HG02885 (cell line): Measurements from ENCODE around the gene TCEA3.

Source experiments
- ATAC-seq: cut with Tn5 transposase; IDR thresholded peaks from one replicate; pipeline ENCODE4 v1.9.1; 2021; ENCODE audit warnings: mild to moderate bottlenecking; ENCODE audit not compliant: unreplicated experiment, poor library complexity

TCEA3 gene

DNA sequence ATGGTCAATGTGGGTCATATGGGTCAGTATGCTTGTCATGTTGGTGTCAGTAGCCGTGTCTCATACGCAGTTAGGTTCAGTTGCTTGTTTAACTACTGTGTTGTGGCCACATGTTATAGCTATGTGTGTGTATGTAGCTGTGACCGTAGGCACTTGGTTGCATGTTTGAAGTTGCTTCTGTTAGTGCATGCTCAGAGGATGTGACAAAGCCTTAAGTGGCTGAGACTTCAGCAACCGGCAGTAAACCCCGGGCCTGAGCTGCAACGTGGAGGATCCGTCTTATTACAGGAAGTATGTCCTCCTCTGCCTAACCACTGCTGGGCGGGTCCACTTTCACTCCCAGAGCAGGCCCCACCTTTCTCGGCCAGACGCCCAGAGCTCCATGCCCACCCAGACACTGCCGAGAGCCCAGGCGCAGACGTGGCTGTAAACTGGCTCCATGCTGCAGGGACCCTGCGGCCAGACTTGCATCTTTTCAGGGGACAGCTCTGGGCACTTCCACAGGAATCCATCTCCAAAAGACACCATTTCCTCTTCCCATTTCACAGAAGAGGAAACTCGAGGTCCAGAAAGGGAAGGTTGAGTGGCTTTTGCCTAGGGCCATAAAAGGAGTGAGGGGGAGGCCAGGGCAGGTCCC, 2.2 kb downstream of the TCEA3 start:
- ATAC-seq: no peak

DNA sequence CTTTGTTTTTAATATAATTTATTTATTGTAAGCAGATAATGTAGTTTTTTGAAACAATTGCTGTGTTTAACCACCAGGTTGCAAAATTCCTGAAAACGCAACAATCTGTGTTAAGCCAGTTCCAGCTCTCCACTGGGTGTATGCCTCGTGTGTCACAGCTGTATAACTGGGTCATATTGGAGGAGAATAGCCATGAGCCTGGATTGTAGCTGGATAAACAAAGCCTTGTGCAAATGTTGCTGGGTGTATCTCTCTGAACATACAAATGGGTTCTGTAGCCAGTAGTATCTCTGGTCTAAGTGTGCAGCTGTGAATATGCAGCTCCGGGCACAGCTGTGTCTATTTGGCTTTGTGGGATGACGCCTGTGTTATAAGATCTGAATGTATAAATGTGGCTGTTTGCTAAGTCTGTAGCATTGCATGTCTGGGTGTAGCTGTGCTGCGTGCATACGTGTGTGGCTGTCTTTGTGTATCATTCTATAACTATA, 2.8 kb downstream of the TCEA3 start:
- no peak for ATAC-seq

DNA sequence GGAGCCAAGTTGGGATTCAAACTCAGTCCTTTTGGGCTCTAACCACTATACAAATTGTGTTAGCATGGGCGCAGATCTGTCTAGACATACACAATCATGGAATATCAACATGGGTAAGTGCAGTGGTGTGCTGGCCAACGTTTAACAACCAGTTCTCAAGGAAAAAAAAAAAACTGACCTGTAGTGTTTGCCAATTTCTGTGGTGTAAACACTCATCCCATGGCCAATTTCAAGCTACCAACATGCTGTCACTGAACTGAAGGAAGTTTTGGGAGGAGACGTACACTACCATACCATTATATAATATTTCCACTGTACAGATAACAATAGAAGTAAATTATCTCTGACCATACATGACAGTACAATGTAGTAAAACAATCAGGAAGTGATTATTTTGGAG, 3.2 kb downstream of the TCEA3 start:
- no peak for ATAC-seq

DNA sequence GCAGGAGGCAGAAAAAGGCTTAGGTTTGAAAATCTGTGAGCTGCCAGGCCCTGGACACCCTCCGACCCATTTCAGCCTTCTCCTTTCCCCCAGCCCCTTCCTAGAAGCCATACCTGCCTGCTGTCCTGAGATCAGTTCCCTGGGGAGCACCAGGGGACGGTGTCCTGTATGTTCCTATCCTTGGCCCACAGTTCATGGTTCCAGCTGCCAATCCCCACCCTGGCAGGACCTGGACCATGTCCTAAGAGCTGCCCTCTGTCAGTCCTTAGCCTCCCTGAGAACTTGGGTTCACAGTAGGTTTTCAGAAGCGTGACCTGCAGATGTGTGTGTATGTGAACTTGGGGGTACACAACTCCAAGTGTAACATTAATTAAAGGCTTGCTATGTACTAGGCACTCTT, 3.8 kb downstream of the TCEA3 start:
- no peak for ATAC-seq

DNA sequence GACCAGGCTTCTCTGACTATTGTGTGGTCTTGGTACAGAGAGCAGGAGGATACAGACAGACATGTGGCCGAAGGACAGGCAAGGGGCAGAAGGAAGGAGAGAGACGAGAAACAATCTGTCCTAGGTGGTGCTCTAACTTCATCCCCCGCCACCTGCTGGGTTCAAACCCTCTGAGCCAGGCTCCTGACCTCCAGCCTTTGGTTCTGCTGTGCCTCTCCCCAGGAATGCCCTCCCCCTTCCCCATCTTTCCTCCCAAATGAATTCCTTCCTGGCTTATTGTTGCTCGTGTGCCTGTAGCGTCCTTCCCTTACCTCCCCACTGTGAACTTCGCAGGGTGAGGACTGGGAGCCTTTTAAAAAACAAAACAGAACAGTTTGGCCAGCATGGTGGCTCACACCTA, 5.4 kb downstream of the TCEA3 start:
- ATAC-seq: no peak

DNA sequence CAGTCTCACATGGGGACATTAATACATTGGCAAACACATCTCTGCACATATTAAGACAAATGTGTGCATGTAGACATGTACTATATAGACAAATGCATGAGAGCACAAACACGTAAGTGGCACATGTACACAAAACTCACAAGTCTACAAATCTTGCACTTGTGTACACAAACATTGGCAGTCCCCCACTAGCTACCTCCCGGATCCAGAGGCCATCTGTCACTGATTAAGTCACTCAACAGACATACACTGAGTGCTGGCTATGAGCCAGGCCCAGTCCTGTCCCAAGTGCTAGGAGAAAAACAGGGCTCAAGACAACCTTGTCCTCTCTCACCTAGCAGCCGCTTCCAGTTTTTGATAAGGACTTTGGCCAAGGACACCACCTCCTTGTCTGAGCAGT, 7.0 kb downstream of the TCEA3 start:
- ATAC-seq: no peak

DNA sequence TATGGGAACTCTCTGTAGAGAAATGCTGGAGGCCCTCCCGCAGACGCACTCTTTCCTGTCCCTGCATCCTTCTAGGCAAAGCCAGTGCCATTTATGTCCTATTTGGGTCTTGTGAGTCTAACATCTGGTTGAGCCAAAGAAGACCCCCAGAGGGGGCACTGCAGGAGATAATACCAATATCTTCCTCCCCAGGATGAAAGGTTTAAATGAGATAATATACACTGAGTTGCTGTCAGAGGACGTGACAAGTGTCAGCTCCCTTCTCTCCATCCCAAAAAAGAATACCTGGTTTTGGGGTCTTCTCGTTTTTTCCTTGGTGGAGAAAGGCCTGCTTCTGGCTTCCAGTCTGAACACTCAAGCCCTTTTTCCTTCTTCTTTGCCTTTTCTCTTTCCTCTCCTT, 7.6 kb downstream of the TCEA3 start:
- no peak for ATAC-seq

DNA sequence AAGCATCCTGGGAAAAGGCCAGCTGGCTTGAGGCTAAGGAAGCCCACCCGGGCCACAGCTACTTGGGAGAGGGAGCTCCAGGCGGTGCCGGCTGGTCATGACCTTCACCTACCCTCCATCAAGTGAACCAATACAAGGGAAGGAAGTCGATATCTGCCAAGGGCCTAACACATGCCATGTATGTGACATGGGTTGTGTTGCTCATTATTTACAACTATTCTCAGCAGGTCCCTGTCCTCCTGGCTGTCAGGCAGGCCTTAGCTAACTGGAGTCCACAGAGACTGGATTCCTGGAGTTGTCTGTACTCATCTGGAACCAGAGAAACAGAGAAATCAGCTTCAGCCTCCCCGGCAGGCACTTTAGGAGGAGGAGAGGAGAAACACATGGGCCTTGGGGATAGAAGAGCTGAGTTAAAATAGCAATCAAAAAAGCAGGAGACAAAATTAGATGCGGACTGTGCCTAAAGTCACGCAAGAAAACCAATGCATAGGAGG, 15.7 kb downstream of the TCEA3 start:
- ATAC-seq: no peak

DNA sequence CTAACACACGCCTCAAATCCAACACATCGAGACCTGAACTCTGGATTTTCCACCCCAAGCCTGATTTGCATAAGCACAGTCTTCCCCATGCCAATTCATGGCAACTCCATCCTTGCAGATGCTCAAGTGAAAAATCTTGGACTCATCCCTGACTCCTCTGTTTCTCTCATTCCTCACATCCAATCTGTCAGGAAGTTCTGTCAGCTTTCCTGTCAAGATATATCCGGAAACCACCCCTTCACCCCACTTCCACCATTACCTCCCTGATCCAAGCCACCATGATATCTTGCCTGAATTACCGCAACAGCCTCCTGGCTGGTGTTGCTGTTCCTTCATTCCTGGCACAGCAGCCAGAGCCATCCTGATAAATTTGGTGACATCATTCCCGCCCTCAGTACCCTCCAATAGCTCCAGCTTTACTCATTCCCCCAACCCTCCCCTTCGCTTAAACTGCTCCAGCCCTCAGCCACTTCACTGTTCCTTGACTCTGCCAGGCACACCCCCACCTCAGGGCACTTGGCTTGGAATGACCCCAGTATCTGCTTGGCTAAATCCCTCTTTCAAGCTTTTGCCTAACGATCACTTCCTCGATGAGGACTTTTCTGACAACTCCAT, 17.4 kb downstream of the TCEA3 start:
- ATAC-seq: no peak

DNA sequence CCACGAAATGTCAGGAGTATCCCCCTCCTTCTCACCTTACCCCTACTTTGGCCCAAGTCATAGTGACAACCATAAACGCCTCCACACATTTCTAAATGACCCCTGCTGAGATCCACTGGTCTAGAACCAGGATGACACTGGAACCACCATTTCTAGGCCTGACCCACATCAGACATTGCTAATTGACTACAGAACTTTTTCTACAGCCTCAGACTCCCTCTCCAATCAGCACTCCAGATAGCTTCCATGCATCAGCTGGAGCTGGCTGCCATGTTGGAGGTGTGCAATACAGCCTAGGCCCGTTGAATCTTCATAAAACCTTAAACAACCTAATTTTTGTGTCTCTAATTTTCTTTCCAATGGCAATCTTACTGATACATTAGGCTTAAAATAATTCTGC, 18.6 kb downstream of the TCEA3 start:
- ATAC-seq: no peak

DNA sequence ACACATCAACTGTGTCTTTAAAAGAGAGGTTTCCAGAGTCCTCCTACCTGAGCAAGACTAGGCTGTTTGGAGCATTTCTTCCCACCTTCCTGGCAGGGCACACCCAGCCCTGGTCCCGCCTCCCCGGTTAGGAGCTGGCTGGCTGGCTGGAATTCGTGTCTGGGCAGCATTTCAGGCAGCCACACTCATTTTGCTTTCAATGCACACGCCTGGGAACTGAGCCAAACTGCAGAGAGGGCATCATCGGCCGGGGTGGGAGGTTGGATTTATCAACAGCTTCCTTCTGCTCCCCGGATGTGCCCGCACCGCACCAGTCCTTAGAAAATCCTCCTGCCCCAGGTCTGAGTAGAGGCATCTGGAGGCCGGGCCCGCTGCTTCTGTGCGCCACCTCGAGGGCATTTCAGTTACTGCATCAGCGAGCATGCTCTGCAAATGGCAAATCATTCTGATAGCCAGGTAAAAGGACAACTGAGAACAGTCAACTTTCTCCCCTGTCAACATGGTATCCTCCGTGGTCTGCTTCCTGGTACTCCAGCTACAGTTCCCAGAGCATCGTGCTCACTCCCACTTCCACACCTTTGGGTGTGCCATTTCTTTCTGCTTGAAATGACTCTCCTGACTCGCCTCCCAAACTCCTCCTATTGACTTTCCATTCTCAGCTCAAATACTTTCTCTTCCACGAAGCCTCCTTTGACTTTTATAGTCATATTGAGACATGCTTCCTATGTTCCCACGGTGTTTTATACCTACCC, 20.6 kb downstream of the TCEA3 start:
- peak; percentile 47 for ATAC-seq

DNA sequence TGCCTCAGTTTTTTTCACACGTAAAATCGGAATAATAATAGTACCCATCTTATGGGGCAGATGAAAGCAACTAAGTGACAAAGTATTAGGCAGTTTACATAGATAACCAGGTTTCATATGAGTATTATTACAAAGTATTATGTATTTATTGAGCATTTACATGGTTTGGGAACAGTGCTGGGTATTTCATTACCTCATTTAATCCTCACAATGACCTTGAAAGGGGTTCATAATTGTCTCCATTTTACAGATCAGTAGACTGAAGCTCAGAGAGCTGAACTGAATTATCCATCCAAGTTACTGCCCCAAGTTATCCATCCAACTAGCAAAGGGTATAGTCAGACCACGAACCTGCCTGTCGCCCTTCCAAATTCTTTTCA, 21.2 kb downstream of the TCEA3 start:
- no peak for ATAC-seq

DNA sequence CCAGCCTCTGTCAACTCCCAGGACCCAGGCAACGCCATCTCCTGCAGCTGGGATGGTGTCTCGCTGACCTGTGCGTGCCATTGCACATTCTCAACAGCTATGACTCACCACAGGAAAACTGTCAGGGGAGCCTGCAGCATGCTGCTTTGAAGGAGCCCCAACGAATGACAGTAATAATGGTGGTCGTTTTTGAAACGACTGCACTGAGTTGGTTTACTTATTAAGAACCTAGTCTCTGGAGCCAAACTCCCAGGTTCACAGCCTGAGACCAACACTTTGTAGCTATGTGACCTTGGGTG, 21.6 kb downstream of the TCEA3 start:
- no peak for ATAC-seq

DNA sequence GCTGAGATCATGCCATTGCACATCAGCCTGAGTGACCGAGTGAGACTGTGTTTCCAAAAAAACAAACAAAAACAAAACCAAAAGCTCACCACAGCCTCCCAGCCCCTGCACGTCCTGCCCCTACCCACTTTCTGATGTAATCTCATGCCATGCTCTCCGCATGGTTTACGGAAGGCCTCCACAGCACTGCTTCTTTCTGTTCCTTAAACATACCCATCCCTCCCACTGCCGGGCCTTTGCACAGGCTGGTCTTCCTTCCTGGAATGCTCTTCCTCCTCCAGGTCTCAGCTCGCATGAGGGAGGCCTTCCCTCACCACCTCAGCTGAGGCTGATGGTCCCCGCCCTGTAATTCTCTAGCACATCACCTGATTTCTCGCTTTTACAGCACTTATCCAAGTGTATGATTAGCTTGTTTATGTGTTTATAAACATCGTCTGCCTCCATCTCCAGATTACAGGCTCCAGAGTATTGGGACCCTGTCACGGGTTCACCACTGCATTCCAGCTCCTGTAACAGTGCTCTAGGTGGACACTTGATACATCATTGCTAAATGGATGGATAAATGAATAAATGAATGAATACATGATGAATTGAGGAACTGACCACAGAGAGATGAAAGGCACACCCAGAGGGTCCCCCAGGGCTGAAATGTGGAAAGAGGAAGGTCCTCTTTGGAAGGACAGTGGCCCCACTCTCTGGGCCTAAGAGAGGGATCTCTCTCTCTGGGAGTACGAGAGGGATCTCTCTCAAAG, 22.1 kb downstream of the TCEA3 start:
- no peak for ATAC-seq

DNA sequence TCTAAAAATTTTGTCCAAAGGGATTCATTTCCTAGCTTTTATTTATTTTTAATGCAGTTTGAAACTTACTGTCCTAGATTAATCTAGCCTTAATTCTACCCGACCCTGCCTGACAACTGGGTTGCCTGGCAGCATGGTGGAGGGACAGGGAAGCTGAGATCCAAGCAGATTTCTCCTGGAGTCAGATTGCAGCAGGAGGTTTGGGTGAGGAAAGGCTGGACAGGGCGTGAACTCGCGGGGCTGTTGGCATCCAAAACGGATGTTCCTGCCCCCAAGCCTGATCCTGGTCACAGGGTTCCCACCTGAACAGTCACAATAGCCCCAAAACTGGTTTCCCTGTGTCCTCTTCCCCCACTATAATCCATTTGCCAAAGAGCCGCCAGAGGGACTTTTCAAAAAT, 23.2 kb downstream of the TCEA3 start:
- ATAC-seq: no peak

DNA sequence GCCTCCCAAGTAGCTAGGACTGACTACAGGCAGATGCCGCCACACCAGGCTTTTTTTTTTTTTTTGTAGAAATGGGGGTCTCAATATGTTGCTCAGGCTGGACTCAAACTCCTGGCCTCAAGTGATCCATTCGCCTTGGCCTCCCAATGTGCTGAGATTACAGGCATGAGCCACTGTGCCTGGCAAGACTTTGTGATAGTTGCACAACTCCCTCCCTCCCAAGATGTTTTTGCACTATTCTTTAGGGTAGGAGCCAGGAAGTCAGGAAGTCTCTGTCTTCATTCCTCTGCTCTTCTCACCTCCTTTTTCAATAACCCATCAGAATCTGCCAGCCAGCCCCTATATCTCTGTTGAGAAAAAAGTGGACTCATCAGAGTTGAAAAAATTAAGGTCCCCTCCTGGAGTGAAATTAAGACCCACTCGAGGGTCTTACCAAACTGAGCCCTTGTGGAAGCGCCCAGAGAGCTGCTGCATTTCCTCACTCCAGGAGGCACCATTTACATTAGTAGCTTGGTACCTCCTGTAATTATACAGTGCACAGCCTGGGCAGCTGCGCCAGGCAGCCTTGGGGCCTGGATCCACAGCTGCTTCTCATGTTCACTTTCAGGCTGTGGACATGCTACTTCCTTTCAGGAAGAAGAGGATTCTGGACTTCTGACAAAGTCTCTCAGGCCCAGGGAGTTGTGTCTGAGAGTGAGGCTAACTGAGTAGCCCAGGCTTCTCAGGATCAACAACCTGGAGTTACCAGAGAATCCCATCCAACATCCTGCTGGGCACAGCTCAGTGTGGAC, 24.0 kb downstream of the TCEA3 start:
- no peak for ATAC-seq

DNA sequence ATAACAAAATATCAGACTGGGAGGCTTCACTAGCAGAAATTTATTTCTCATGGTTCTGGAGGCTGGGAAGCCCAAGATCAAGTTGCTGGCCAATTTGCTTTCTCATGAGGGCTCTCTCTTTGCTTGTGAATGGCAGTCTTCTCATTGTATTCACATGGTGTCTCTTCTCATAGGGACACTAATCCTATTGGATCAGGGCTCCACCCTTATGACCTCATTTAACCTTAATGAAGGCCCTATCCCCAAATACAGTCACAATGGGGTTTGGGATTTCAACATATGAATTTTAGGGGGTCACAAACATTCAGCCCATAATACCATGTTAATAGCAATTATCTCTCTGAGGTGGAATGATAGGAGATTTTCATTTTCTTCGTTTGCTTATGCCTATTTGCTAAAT, 25.3 kb downstream of the TCEA3 start:
- no peak for ATAC-seq

DNA sequence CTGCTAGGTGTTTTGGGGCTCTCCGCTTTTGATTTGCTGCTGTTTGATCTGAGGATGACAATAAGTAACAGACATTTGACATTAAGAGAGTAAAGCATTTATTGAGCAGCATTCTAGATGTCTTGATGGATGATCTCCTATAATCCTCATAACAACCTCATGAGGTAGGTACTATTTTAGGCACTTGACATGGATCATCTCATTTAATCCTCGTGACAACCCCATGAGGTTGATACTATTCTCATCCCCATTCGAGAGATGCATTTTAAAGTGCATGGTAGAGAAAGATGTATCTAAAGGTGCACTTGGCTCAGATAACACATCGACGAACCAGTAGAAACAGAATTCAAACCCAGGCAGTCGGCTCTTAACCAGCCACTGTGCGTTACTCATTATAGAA, 26.6 kb downstream of the TCEA3 start:
- no peak for ATAC-seq

DNA sequence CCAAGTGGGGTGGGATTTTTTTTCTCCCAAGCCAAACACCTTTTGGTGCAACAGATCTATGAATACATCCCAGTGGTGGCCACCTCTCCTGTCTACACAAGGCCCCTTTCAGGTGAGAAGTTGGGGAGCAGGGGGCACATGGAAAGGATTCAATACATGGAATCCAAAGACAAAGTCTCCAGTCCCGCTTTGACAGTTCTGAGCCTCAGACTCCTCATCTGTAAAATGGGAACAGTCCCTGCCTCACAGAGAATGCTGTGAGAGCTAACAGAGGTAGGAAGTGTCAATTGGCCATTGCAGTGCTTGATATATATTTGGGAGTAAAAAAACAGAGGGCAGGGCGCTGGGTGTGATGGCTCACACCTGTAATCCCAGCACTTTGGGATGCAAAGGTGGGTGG, 28.2 kb downstream of the TCEA3 start:
- no peak for ATAC-seq

DNA sequence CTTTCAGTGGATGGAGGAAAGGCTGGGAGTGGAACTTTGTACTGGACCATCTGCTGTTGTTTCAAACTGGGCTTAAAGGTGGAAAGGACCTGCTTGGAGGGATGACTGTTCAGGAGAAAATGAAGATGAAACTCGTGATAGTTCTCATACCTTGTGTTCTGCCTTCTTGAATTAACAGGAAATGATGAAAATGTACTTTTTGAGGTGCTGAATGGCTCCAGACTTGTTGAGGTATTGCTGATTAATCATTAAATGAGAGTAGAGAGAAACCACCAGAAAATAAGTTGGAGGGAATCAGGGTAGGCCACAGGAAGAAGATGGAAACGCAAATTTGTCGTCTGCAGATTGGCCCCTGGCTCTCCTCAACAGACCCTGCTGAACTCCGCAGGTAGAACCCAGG, 28.7 kb downstream of the TCEA3 start:
- ATAC-seq: no peak
